NT2/D1 (cell line): ENCODE data around the gene PRKCB.
A peak's percentile ranks its signal among the peaks of the same experiment; 100 is the strongest.

Source experiments
- DNase-seq: peaks from one replicate; pipeline ENCODE4 v3.0.0-alpha.2; 2011; ENCODE audit warnings: low read depth, low spot score
- H3K27me3 ChIP-seq: 2 replicates; pipeline ENCODE4 v1.6.0; 2011; ENCODE audit warnings: mild to moderate bottlenecking; ENCODE audit not compliant: insufficient read length, insufficient read depth
- H3K36me3 ChIP-seq: 2 replicates; pipeline ENCODE4 v1.6.1; 2011; ENCODE audit warnings: mild to moderate bottlenecking, low read length, mixed read lengths; ENCODE audit not compliant: insufficient read depth, insufficient read length
- H3K4me1 ChIP-seq: 2 replicates; pipeline ENCODE4 v1.5.1; 2011; ENCODE audit not compliant: insufficient read depth, insufficient read length
- H3K4me3 ChIP-seq: 2 replicates; pipeline ENCODE4 v1.5.1; 2011; ENCODE audit warnings: low read depth; ENCODE audit not compliant: insufficient read length
- H3K9ac ChIP-seq: 2 replicates; pipeline ENCODE4 v1.6.0; 2011; ENCODE audit warnings: low read depth; ENCODE audit not compliant: insufficient read length
- H3K9me3 ChIP-seq: 2 replicates; pipeline ENCODE4 v1.5.1; 2011; ENCODE audit warnings: mild to moderate bottlenecking, low read length; ENCODE audit not compliant: insufficient read depth
- SUZ12 ChIP-seq: IDR thresholded peaks from 2 replicates; pipeline ENCODE4 v1.6.1; 2011; ENCODE audit not compliant: insufficient read length, insufficient read depth; ENCODE audit errors: extremely low read depth
- YY1 ChIP-seq: IDR thresholded peaks from 2 replicates; pipeline ENCODE4 v1.6.1; 2011; ENCODE audit not compliant: insufficient read length, insufficient read depth
- ZNF274 ChIP-seq: IDR thresholded peaks from 2 replicates; pipeline ENCODE4 v1.6.1; 2011; ENCODE audit warnings: mild to moderate bottlenecking, low read depth, low read length

The PRKCB gene

DNA sequence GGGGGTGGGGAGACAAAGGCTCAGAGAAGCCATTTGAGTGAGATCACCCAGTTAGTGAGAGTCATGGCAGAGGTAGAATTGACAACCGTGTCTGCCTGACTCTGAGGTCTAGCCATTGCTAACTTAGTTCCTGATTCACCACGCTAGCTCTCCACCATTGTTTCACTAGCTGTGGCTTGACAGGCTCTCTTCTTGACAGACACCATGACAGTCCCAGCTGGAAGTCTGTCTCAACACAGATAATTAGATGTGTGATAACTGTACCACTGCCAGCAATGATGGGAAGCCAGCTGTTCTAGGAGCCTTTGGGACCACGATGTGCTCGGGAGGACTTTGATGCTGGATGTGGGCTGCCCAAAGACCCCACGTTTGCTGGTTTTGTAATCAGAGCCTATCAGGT, 249.9 kb downstream of the PRKCB start:
- TF ChIP-seq ZNF274 (no peak), SUZ12 (no peak), YY1 (no peak)
- no peaks in the 10 kb centered on the region for H3K4me1 ChIP-seq
- no peak overlapping the region for H3K9ac ChIP-seq
- peaks cover 8% of the 10 kb centered on the region for H3K9me3 ChIP-seq
- no peak for DNase-seq
- no peaks in the 10 kb centered on the region for H3K27me3 ChIP-seq
- H3K36me3 ChIP-seq = no peaks in the 10 kb centered on the region
- no peak overlapping the region for H3K4me3 ChIP-seq

DNA sequence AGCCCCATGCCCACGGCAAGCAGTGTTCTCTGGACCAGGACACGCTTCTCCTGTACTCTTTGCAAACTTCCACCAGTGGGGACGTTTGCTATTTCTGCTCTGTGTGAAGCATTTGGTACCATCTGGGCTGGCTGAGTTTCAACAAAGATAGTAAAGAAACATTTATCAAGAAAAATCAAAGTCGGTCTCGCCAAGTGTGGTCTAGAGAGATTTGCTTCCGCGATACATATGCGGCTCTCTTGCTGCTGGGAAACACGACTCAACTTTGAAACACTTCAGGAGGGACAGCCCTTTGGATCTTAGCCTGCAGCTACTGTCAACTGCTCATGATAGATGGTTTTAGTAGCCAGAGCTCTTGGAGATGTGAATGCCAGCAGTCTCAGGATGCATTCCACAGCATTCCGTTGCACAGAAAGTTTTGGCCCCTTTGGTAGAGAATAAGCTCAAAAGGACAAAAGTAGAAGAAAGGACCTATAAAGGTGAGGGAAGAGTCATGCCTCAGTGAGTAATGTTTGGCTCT, 252.2 kb downstream of the PRKCB start:
- no peak for DNase-seq
- H3K36me3 ChIP-seq = no peaks in the 10 kb centered on the region
- no peak for TF ChIP-seq SUZ12
- TF ChIP-seq YY1 = no peak
- TF ChIP-seq ZNF274 = no peak

DNA sequence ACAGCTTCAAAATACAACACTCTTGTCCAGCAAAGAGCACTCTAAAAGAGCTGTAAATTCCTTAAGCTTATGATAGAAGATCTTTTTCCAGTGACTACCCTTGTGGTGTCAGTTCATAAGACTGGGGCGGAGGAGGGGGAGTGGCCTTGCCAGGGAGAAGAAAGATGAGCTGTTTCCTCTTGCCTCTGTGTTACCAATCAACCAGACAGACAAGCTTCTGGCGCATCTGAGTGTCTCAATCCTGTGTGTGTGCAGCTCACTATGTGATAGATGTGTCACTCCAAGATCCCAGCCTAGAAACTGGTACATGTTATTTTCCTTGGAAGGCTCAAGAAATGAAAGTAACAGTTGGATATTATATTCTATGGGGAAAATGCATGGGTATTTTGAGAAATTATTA, 253.0 kb downstream of the PRKCB start:
- no peak for TF ChIP-seq YY1
- no peak for TF ChIP-seq ZNF274
- no peak for TF ChIP-seq SUZ12
- Histone ChIP-seq H3K4me1 (no peaks in the 10 kb centered on the region), H3K9me3 (peaks cover 20% of the 10 kb centered on the region), H3K36me3 (no peaks in the 10 kb centered on the region), H3K9ac (no peak overlapping the region), H3K4me3 (no peak overlapping the region), H3K27me3 (no peaks in the 10 kb centered on the region)
- no peak for DNase-seq

More for the DNA sequence above, 252.2 kb downstream of the PRKCB start:
- H3K9ac ChIP-seq = no peak overlapping the region
- no peaks in the 10 kb centered on the region for H3K4me1 ChIP-seq
- H3K4me3 ChIP-seq = no peak overlapping the region
- H3K9me3 ChIP-seq = peaks cover 20% of the 10 kb centered on the region
- H3K27me3 ChIP-seq = no peaks in the 10 kb centered on the region

DNA sequence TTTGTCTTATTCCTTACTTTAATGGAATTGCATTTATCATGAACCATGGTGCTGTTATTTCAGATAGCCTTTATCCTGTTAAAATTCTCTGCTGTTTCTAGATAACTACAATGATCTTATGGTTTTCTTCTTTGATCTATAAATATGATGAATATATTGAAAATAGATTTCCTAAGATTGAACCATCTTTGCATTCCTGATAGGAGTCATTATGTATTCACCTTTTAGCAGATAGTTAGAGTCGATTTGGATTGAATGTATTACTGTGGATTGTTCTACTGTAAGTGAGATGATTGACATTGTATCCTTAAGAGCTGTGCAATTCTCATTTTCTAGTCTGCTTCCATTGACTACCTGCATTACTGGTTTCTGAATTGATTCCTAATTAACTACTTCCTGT, 255.3 kb downstream of the PRKCB start:
- peaks cover 23% of the 10 kb centered on the region for H3K9me3 ChIP-seq
- H3K27me3 ChIP-seq = no peaks in the 10 kb centered on the region
- no peak overlapping the region for H3K9ac ChIP-seq
- no peak overlapping the region for H3K4me3 ChIP-seq
- H3K36me3 ChIP-seq = no peaks in the 10 kb centered on the region
- H3K4me1 ChIP-seq = no peaks in the 10 kb centered on the region
- TF ChIP-seq SUZ12 (no peak), ZNF274 (no peak), YY1 (no peak)
- DNase-seq = no peak

DNA sequence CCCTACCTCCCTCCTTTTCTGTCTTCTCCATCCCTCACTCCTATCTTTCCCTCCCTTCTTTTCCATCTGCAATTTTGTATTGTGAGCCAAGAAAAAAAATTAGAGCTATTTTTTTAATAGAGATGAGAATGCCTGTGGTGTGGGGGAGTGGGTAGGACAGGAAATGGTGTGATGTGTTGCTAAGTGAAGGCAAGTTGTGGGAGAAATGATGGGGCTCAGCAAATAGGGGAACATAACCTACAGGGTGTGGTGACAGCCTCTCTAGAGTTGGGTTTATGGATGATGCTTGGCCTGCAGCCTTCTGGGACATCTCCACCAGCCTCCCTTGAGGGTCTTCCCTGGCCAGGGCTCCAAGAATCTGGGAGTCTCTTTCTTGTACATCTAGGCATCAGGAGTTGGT, 257.3 kb downstream of the PRKCB start:
- H3K27me3 ChIP-seq = no peaks in the 10 kb centered on the region
- no peak overlapping the region for H3K9ac ChIP-seq
- H3K4me1 ChIP-seq = no peaks in the 10 kb centered on the region
- H3K36me3 ChIP-seq = no peaks in the 10 kb centered on the region
- TF ChIP-seq ZNF274 (no peak), SUZ12 (no peak), YY1 (no peak)
- no peak for DNase-seq
- H3K9me3 ChIP-seq = peaks cover 23% of the 10 kb centered on the region
- H3K4me3 ChIP-seq = no peak overlapping the region

DNA sequence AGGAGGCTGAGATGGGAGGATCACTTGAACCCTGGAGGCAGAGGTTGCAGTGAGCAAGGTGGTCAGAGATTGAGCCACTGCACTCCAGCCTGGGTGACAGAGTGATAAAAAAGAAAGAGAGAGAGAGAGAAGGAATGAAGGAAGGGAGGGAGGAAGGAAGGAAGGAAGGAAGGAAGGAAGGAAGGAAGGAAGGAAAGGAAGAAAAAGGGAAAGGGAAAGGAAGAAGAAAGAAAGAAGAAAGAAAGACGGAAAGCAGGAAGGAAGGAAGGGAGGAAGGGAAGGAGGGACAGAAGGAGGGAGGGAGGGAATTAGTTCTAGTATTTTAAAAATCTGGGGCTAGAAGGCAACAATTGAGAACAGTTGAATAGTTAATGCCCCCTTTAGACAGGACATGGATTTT, 258.9 kb downstream of the PRKCB start:
- TF ChIP-seq SUZ12 = no peak
- no peak for TF ChIP-seq YY1
- TF ChIP-seq ZNF274 = no peak
- no peaks in the 10 kb centered on the region for H3K27me3 ChIP-seq
- peaks cover 23% of the 10 kb centered on the region for H3K9me3 ChIP-seq
- no peaks in the 10 kb centered on the region for H3K36me3 ChIP-seq
- no peak overlapping the region for H3K9ac ChIP-seq
- no peak overlapping the region for H3K4me3 ChIP-seq
- no peaks in the 10 kb centered on the region for H3K4me1 ChIP-seq
- DNase-seq = no peak

DNA sequence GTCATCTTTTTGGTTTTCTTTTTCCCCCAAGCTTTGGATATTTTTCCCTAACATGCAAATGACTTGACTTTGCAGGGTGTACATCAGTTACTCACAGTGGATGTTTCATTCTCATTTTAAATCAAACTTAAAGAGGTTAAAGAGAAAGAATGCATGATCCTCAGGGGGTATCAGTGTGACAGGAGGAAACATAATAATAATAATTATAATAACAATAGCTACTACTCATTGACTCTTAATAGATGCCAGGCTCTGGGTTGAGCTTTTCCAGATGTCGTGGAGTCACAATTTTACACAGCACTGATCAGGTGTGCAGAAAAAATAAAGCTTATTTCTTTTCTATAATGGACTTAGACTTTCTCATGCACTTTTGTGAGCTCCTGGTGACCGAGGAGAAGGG, 263.1 kb downstream of the PRKCB start:
- Histone ChIP-seq H3K27me3 (no peaks in the 10 kb centered on the region), H3K4me1 (no peaks in the 10 kb centered on the region), H3K9ac (no peak overlapping the region), H3K4me3 (no peak overlapping the region), H3K9me3 (0 out of 2 replicates have a peak, but pooled peaks cover 3% of the 10 kb centered on the region), H3K36me3 (no peaks in the 10 kb centered on the region)
- peak; percentile 57 for DNase-seq
- no peak for TF ChIP-seq YY1
- TF ChIP-seq SUZ12 = no peak
- TF ChIP-seq ZNF274 = no peak

DNA sequence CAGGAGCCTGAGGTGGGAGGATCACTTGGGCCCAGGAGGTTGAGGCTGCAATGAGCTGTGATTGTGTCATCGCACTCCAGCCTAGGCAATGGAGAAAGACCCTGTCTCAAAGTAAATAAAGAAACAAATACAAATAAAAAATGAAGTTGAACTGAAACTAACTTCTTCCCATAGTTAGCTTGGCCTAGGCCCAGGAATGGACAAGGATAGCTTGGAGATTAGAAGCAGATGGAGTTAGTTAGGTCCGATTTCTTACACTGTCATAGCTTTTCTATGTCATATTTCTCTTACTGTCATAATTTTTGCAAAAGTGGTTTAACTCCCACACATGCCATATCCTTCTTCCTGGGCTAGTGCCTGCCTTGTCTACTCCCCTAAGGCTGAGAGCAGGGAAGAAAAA, 265.6 kb downstream of the PRKCB start:
- no peak for DNase-seq
- H3K9me3 ChIP-seq = no peaks in the 10 kb centered on the region
- TF ChIP-seq YY1 (no peak), ZNF274 (no peak), SUZ12 (no peak)

More for the DNA sequence above, 265.6 kb downstream of the PRKCB start:
- Histone ChIP-seq H3K27me3 (no peaks in the 10 kb centered on the region), H3K36me3 (no peaks in the 10 kb centered on the region), H3K9ac (no peak overlapping the region), H3K4me1 (no peaks in the 10 kb centered on the region), H3K4me3 (no peak overlapping the region)
